GM18519 (cell line): ENCODE measurements around the gene FAM25A.
"Not testable (repeated sequence)": the region's sequence is repeated elsewhere in the genome, so short reads cannot be mapped to it uniquely, and the experiment has no call there.

Source experiments
- ATAC-seq: cut with Tn5 transposase; IDR thresholded peaks from one replicate; pipeline ENCODE4 v1.9.1; 2021; ENCODE audit warnings: mild to moderate bottlenecking, moderate library complexity; ENCODE audit not compliant: unreplicated experiment, low FRiP score

Gene FAM25A

GRCh38 chr10:87009134-87009696 is 10.9 kb upstream of the FAM25A start:
- ATAC-seq, result not testable (repeated sequence)

- not testable (repeated sequence) for ATAC-seq
Measured at GRCh38 chr10:87013528-87013927, 6.6 kb upstream of the FAM25A start.

- not testable (repeated sequence) for ATAC-seq
Measured at GRCh38 chr10:87014986-87015716, 4.9 kb upstream of the FAM25A start.

GRCh38 chr10:87018127-87018526 is 2.0 kb upstream of the FAM25A start:
- not testable (repeated sequence) for ATAC-seq

GRCh38 chr10:87019066-87019465 is 1.0 kb upstream of the FAM25A start:
- ATAC-seq, result not testable (repeated sequence)

- ATAC-seq, result not testable (repeated sequence)
Measured at GRCh38 chr10:87019504-87019903, 590 bp upstream of the FAM25A start.

- ATAC-seq, result not testable (repeated sequence)
Measured at GRCh38 chr10:87025285-87025958, 5.3 kb downstream of the FAM25A start.

GRCh38 chr10:87026747-87027508 is 6.8 kb downstream of the FAM25A start:
- ATAC-seq, result not testable (repeated sequence)

- not testable (repeated sequence) for ATAC-seq
Measured at GRCh38 chr10:87030419-87030818, 10.3 kb downstream of the FAM25A start.

- no peak for ATAC-seq
Measured at GRCh38 chr10:87030912-87031635, 11.0 kb downstream of the FAM25A start.

- no peak for ATAC-seq
Measured at GRCh38 chr10:87036623-87037022, 16.5 kb downstream of the FAM25A start.

- no peak for ATAC-seq
Measured at GRCh38 chr10:87038286-87038717, 18.2 kb downstream of the FAM25A start.

GRCh38 chr10:87038786-87039185 is 18.7 kb downstream of the FAM25A start:
- no peak for ATAC-seq

- ATAC-seq, result not testable (repeated sequence)
Measured at GRCh38 chr10:87043579-87043978, 23.5 kb downstream of the FAM25A start.

- ATAC-seq, result no peak
Measured at GRCh38 chr10:87045434-87045938, 25.4 kb downstream of the FAM25A start.

- ATAC-seq, result no peak
Measured at GRCh38 chr10:87053111-87053510, 33.0 kb downstream of the FAM25A start.

- ATAC-seq, result no peak
Measured at GRCh38 chr10:87053577-87054181, 33.6 kb downstream of the FAM25A start.

- ATAC-seq, result no peak
Measured at GRCh38 chr10:87054373-87055295, 34.5 kb downstream of the FAM25A start.
